ENCODE results near the gene CSH1. TPM values are rescaled to one million over a fixed set of nuclear protein-coding genes. Genes with fewer than 3 reads are reported as not detected.

CSH1 gene
- total RNA-seq, 1 donor from 2014 or later: not detected

GRCh38 chr17:63853260-63853659 lies 43.1 kb downstream of the CSH1 start:
- Mint-ChIP-seq H3K27me3 (peaks cover 21% of the 10 kb centered on the region), H3K9me3 (ENCODE audit: low read depth) (peaks cover 4% of the 10 kb centered on the region), H3K27ac (no peak overlapping the region), H3K4me1 (ENCODE audit: low read depth) (peaks cover 2% of the 10 kb centered on the region), H3K4me3 (ENCODE audit: low read depth) (no peak overlapping the region), H3K36me3 (ENCODE audit: insufficient read depth) (peaks cover 3% of the 10 kb centered on the region)
- TF ChIP-seq CTCF (IDR thresholded peaks at IDR 0.05; ENCODE audit: unreplicated experiment): no peak
- DNase-seq (ENCODE audit: low spot score, unreplicated experiment): no peak

GRCh38 chr17:63850401-63850800 lies 46.0 kb downstream of the CSH1 start:
- Mint-ChIP-seq H3K4me3 (ENCODE audit: low read depth) (no peak overlapping the region), H3K4me1 (ENCODE audit: low read depth) (peaks cover 2% of the 10 kb centered on the region), H3K27ac (no peak overlapping the region), H3K9me3 (ENCODE audit: low read depth) (peaks cover 9% of the 10 kb centered on the region), H3K27me3 (peaks cover 38% of the 10 kb centered on the region), H3K36me3 (ENCODE audit: insufficient read depth) (peaks cover 6% of the 10 kb centered on the region)
- no peak for DNase-seq (ENCODE audit: low spot score, unreplicated experiment)
- TF ChIP-seq CTCF (IDR thresholded peaks at IDR 0.05; ENCODE audit: unreplicated experiment): no peak

GRCh38 chr17:63848834-63849689 lies 47.3 kb downstream of the CSH1 start:
- Mint-ChIP-seq H3K4me3 (ENCODE audit: low read depth) (peak overlapping the region; percentile 68), H3K27me3 (peaks cover 38% of the 10 kb centered on the region), H3K36me3 (ENCODE audit: insufficient read depth) (peaks cover 6% of the 10 kb centered on the region), H3K4me1 (ENCODE audit: low read depth) (peaks cover 3% of the 10 kb centered on the region), H3K9me3 (ENCODE audit: low read depth) (peaks cover 9% of the 10 kb centered on the region), H3K27ac (peak overlapping the region; percentile 98)
- peak; percentile 81 for DNase-seq (ENCODE audit: low spot score, unreplicated experiment)
- peak; percentile 70 for TF ChIP-seq CTCF (IDR thresholded peaks at IDR 0.05; ENCODE audit: unreplicated experiment)

- peaks cover 9% of the 10 kb centered on the region for H3K9me3 Mint-ChIP-seq (ENCODE audit: low read depth)
- peak overlapping the region; percentile 24 for H3K4me3 Mint-ChIP-seq (ENCODE audit: low read depth)
- H3K27ac Mint-ChIP-seq: no peak overlapping the region
- DNase-seq (ENCODE audit: low spot score, unreplicated experiment): no peak
- peaks cover 5% of the 10 kb centered on the region for H3K4me1 Mint-ChIP-seq (ENCODE audit: low read depth)
- peaks cover 37% of the 10 kb centered on the region for H3K27me3 Mint-ChIP-seq
- TF ChIP-seq CTCF (IDR thresholded peaks at IDR 0.05; ENCODE audit: unreplicated experiment): no peak
- H3K36me3 Mint-ChIP-seq (ENCODE audit: insufficient read depth): peaks cover 6% of the 10 kb centered on the region
Measured at GRCh38 chr17:63847525-63848249, 48.7 kb downstream of the CSH1 start.

- TF ChIP-seq CTCF (IDR thresholded peaks at IDR 0.05; ENCODE audit: unreplicated experiment): no peak
- Mint-ChIP-seq H3K27me3 (peaks cover 31% of the 10 kb centered on the region), H3K4me3 (ENCODE audit: low read depth) (no peak overlapping the region), H3K36me3 (ENCODE audit: insufficient read depth) (peaks cover 6% of the 10 kb centered on the region), H3K9me3 (ENCODE audit: low read depth) (peaks cover 9% of the 10 kb centered on the region), H3K27ac (no peak overlapping the region), H3K4me1 (ENCODE audit: low read depth) (peaks cover 18% of the 10 kb centered on the region)
- DNase-seq (ENCODE audit: low spot score, unreplicated experiment): no peak
Measured at GRCh38 chr17:63845509-63845908, 50.9 kb downstream of the CSH1 start.
